Mesodermal cell (in vitro differentiated cells): ENCODE measurements around the gene AGTPBP1.
"Not testable (repeated sequence)": the region's sequence is repeated elsewhere in the genome, so short reads cannot be mapped to it uniquely, and the experiment has no call there.

Experiments
- H3K27ac ChIP-seq: 2 replicates; pipeline ENCODE4 v1.7.0; 2013; ENCODE audit warnings: mild to moderate bottlenecking, low read depth, low read length, moderate library complexity; ENCODE audit not compliant: severe bottlenecking
- H3K36me3 ChIP-seq: 2 replicates; pipeline ENCODE4 v1.7.1; 2013; ENCODE audit warnings: mild to moderate bottlenecking, low read length, moderate library complexity; ENCODE audit not compliant: control insufficient read depth, insufficient read depth
- H3K4me1 ChIP-seq: one replicate; pipeline ENCODE4 v1.7.1; 2013; ENCODE audit warnings: mild to moderate bottlenecking, low read length; ENCODE audit not compliant: insufficient read depth, control insufficient read depth, poor library complexity, severe bottlenecking
- H3K4me3 ChIP-seq: 2 replicates; pipeline ENCODE4 v1.7.0; 2013; ENCODE audit warnings: low read length, control low read depth, mild to moderate bottlenecking; ENCODE audit not compliant: insufficient read depth, poor library complexity, severe bottlenecking; ENCODE audit errors: extremely low read depth
- H3K9me3 ChIP-seq: 2 replicates; pipeline ENCODE4 v1.7.1; 2013; ENCODE audit warnings: mild to moderate bottlenecking, low read length, moderate library complexity; ENCODE audit not compliant: control insufficient read depth
- WGBS, 2 experiments: methylation state at CpG; one replicate each; pipeline ENCODE4 v1.1.5; 2013; ENCODE audit warnings: missing lambda C conversion rate in 2 of 2; ENCODE audit not compliant: insufficient coverage in 2 of 2; 5-methylcytosine and 5-hydroxymethylcytosine counted together

The AGTPBP1 gene

DNA sequence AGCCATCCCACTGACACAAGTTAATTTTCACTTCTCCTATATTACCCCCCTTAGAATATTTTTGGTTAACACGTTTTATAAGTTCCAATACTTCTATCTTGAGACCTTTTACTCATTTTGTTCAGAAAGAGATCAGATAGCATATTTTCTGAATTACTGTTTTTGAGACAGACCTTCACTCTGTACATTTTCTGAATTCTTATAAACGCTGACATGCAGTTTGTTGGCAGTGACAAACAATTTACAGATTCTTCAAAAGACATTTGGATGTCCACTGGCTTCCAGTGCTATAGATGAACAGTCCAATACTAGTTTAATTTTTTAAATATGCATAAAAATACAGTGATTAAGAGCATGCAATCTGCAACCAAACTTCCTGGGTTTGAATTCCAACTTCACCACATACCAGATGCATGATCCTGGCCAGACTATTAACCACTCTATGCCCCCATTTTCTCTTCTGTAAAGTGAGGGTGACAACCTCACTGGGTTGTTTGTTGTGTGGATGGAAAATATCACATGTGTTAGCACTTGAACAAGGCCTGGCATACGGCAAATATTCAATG is 142.1 kb downstream of the AGTPBP1 start:
- Histone ChIP-seq H3K27ac (no peak overlapping the region), H3K36me3 (no peaks in the 10 kb centered on the region), H3K4me3 (no peak overlapping the region), H3K4me1 (peaks cover 5% of the 10 kb centered on the region), H3K9me3 (no peaks in the 10 kb centered on the region)
- WGBS, 2 experiments = 88% methylated on average over 1 of the region's 3 CpGs; no CpG with 5 or more reads in 1 of the 2 experiments

- no peaks in the 10 kb centered on the region for H3K9me3 ChIP-seq
- no peak overlapping the region for H3K27ac ChIP-seq
- no peak overlapping the region for H3K4me3 ChIP-seq
- H3K36me3 ChIP-seq = peaks cover 5% of the 10 kb centered on the region
- 100% methylated on average over 1 to 3 of the region's 3 CpGs for WGBS, 2 experiments
- H3K4me1 ChIP-seq = no peaks in the 10 kb centered on the region
Observed at GRCh38 chr9:85594316-85594715, 147.4 kb downstream of the AGTPBP1 start.

DNA sequence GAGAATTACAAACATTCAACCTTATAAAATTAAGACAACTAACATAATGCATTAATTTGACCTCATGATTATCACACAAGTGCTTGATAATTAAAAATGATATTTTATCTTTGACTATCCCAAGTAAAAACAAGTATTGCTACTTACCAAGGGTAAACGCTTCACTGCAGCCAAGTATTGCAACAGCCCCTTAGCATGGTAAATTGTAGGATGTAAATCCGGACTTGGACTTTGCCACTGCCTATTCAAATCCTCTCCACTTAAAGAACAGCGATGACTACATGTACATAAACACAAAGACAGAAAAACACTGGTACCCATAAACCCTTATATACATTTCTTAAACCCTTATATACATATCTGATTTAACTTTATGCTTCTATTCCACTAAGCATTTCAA is 155.1 kb downstream of the AGTPBP1 start:
- H3K9me3 ChIP-seq = no peaks in the 10 kb centered on the region
- 92% methylated on average over 3 of the region's 3 CpGs; no CpG with 5 or more reads in 1 of the 2 experiments for WGBS, 2 experiments
- H3K4me3 ChIP-seq = no peak overlapping the region
- no peaks in the 10 kb centered on the region for H3K4me1 ChIP-seq
- peaks cover 16% of the 10 kb centered on the region for H3K36me3 ChIP-seq
- no peak overlapping the region for H3K27ac ChIP-seq

DNA sequence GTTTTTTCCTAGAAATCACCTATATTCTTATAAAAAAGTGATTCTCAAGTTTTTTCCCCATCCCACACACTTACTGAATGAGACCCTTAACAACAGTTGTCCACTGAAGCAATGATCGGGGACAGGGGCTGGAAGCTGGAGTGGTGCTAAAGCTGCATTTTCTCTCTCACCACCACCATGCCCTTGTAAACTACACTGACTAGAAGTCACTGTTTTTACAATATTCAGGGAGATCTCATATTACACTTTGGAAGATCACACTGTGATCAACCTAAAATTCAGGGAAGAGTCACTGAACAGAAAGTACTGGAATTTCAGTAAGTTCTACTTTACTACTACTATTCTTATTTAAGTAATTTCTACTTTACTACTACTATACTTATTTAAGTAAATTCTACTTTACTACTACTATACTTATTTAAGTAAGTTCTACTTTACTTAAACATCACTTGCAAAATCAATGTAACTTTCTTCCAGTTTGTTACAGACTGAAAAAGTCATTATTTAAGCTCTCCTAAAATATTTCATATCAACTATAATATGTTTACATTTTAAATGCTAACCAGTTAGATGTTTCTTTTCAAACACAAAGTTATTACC is 164.3 kb downstream of the AGTPBP1 start:
- Histone ChIP-seq H3K27ac (no peak overlapping the region), H3K4me1 (no peaks in the 10 kb centered on the region), H3K36me3 (peaks cover 7% of the 10 kb centered on the region), H3K9me3 (no peaks in the 10 kb centered on the region), H3K4me3 (no peak overlapping the region)
- 100% methylated on average over 1 of the region's 1 CpG; no CpG with 5 or more reads in 1 of the 2 experiments for WGBS, 2 experiments

DNA sequence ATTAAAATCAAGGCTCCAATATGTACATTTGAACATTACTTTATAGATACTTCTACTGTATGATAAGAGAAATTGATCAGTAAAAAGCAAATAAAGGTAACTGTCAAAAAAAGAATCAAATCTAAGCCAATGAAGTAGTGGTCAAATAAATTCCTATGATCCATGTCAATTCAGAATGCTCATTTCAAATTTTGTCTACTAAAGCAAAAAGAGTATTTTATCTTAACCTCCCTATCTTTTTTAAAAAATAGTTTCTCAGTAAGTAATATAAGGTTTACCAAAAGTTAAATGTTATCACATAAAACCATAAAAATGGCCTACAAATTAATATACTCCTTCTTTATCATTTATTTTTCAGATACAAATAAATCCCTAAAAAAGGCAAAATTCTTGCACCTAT is 165.9 kb downstream of the AGTPBP1 start:
- H3K36me3 ChIP-seq = peaks cover 7% of the 10 kb centered on the region
- H3K4me3 ChIP-seq = no peak overlapping the region
- H3K4me1 ChIP-seq = no peaks in the 10 kb centered on the region
- no peaks in the 10 kb centered on the region for H3K9me3 ChIP-seq
- no peak overlapping the region for H3K27ac ChIP-seq

DNA sequence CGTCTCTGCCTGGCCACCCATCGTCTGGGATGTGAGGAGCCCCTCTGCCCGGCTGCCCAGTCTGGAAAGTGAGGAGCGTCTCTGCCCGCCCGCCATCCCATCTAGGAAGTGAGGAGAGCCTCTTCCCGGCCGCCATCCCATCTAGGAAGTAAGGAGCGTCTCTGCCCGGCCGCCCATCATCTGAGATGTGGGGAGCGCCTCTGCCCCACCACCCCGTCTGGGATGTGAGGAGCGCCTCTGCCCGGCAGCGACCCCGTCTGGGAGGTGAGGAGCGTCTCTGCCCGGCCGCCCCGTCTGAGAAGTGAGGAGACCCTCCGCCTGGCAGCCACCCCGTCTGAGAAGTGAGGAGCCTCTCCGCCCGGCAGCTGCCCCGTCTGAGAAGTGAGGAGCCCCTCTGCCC is 168.2 kb downstream of the AGTPBP1 start:
- H3K36me3 ChIP-seq, H3K4me1 ChIP-seq, H3K9me3 ChIP-seq, H3K4me3 ChIP-seq, H3K27ac ChIP-seq: not testable (repeated sequence)
- 98 to 100% methylated on average over 1 to 14 of the region's 26 CpGs for WGBS, 2 experiments

GRCh38 chr9:85572917-85573316 is 168.8 kb downstream of the AGTPBP1 start:
- H3K4me3 ChIP-seq, H3K36me3 ChIP-seq, H3K27ac ChIP-seq, H3K4me1 ChIP-seq, H3K9me3 ChIP-seq: not testable (repeated sequence)
- no CpG with 5 or more reads among the region's 11 CpGs for WGBS, 2 experiments

DNA sequence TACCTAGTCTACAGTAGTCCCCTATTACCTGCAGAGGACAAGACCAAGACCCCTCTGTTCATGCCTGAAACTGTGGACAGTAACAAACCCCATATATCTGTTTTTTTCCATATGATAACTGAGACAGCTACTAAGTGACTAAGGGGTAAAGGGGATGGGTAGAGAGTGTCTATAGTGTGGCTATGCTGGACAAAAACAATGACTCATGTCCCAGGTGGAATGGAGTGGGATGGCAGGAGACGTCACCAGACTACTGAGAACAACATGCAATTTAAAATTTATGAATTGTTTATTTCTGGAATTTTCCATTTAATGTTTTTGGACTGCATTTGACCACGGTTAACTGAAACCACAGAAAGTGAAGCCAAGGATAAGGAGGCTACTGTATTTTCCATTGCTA is 171.8 kb downstream of the AGTPBP1 start:
- no peaks in the 10 kb centered on the region for H3K4me1 ChIP-seq
- no peak overlapping the region for H3K27ac ChIP-seq
- H3K9me3 ChIP-seq = no peaks in the 10 kb centered on the region
- no peak overlapping the region for H3K4me3 ChIP-seq
- peaks cover 7% of the 10 kb centered on the region for H3K36me3 ChIP-seq
- 71 to 93% methylated on average over 1 to 2 of the region's 2 CpGs for WGBS, 2 experiments

DNA sequence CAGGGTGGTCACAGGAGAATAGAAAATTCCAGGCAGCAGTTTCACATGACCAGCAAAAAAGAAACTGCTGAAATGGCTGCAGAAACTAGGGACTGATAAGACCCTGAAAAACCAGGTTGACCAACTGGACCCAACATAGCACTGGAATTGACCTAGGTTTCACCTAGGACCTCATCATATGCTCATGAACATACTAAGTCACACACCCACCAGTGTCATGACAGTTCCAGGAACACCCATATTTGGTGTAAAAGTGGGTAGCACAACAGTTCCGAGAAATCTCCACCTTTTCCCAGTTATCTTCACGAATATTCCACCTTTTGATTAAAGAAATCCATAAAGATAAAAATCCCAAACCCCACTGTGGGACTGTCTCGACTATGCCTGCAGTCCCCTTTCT is 182.2 kb downstream of the AGTPBP1 start:
- Histone ChIP-seq H3K36me3 (no peaks in the 10 kb centered on the region), H3K27ac (no peak overlapping the region), H3K4me1 (no peaks in the 10 kb centered on the region), H3K4me3 (no peak overlapping the region), H3K9me3 (no peaks in the 10 kb centered on the region)
- WGBS, 2 experiments = no CpG with 5 or more reads among the region's 3 CpGs

GRCh38 chr9:85554349-85554748 is 187.4 kb downstream of the AGTPBP1 start:
- no peaks in the 10 kb centered on the region for H3K9me3 ChIP-seq
- H3K27ac ChIP-seq = no peak overlapping the region
- 80 to 100% methylated on average over 1 of the region's 1 CpG for WGBS, 2 experiments
- no peaks in the 10 kb centered on the region for H3K4me1 ChIP-seq
- H3K36me3 ChIP-seq = no peaks in the 10 kb centered on the region
- no peak overlapping the region for H3K4me3 ChIP-seq

GRCh38 chr9:85553475-85553874 is 188.3 kb downstream of the AGTPBP1 start:
- H3K36me3 ChIP-seq = no peaks in the 10 kb centered on the region
- H3K4me3 ChIP-seq = no peak overlapping the region
- 100% methylated on average over 3 to 4 of the region's 5 CpGs for WGBS, 2 experiments
- no peaks in the 10 kb centered on the region for H3K9me3 ChIP-seq
- H3K4me1 ChIP-seq = no peaks in the 10 kb centered on the region
- no peak overlapping the region for H3K27ac ChIP-seq
